HepG2 (cell line): ENCODE measurements around the gene SLC2A5. TPM values are rescaled to one million over a fixed set of nuclear protein-coding genes. Genes with fewer than 3 reads are reported as not detected.

ENCODE experiments used
- ATF6 ChIP-seq: sonication (generic); formaldehyde crosslinking; conservative IDR thresholded peaks from 2 replicates; pipeline ENCODE4 v1.4.0; 2020; ENCODE audit warnings: missing genetic modification reagents
- BCL6 ChIP-seq: IDR thresholded peaks from 2 replicates; pipeline ENCODE4 v1.6.1; 2016; ENCODE audit warnings: missing genetic modification reagents, missing compliant biosample characterization
- CHCHD3 ChIP-seq: sonication (generic); formaldehyde crosslinking; IDR thresholded peaks from 2 replicates; pipeline ENCODE4 v1.8.0; 2022; ENCODE audit warnings: mild to moderate bottlenecking, missing genetic modification reagents, moderate library complexity
- E2F5 ChIP-seq: sonication (generic); formaldehyde crosslinking; conservative IDR thresholded peaks from 2 replicates; pipeline ENCODE4 v1.4.0; 2020; ENCODE audit warnings: missing genetic modification reagents
- GABPB1 ChIP-seq: IDR thresholded peaks from 2 replicates; pipeline ENCODE4 v1.6.1; 2016; ENCODE audit warnings: mild to moderate bottlenecking, missing genetic modification reagents, moderate library complexity, missing compliant biosample characterization
- HDAC6 ChIP-seq: fragments of 200-600 bp; sonication (generic); IDR thresholded peaks from 2 replicates; pipeline ENCODE4 v1.7.0; 2017; ENCODE audit warnings: mild to moderate bottlenecking, antibody characterized with exemption, low read length, low read depth
- HMGXB4 ChIP-seq, 2 experiments: sonication (generic) in 1 of 2; formaldehyde crosslinking in 1 of 2; IDR thresholded peaks; 2 replicates each; pipeline versions ENCODE4 v1.4.0 to v1.6.1; 2018 to 2020; ENCODE audit warnings: missing genetic modification reagents in 2 of 2, borderline replicate concordance in 1 of 2, low read depth in 1 of 2, mild to moderate bottlenecking in 1 of 2, missing biosample characterization in 1 of 2
- JUND ChIP-seq: sonication (generic); formaldehyde crosslinking; IDR thresholded peaks from 2 replicates; pipeline ENCODE4 v1.8.0; 2022; ENCODE audit warnings: mild to moderate bottlenecking, missing genetic modification reagents
- MIER3 ChIP-seq: IDR thresholded peaks from 2 replicates; pipeline ENCODE4 v1.6.1; 2016; ENCODE audit warnings: missing compliant biosample characterization, borderline replicate concordance
- NFATC3 ChIP-seq: sonication (generic); formaldehyde crosslinking; IDR thresholded peaks from 2 replicates; pipeline ENCODE4 v1.5.1; 2020; ENCODE audit warnings: mild to moderate bottlenecking, missing genetic modification reagents
- NFYC ChIP-seq: IDR thresholded peaks from 2 replicates; pipeline ENCODE4 v1.6.1; 2016; ENCODE audit warnings: missing genetic modification reagents, missing compliant biosample characterization
- SP140L ChIP-seq: sonication (generic); formaldehyde crosslinking; IDR thresholded peaks from 2 replicates; pipeline ENCODE4 v1.4.0; 2020; ENCODE audit warnings: missing genetic modification reagents, borderline replicate concordance
- THAP11 ChIP-seq: IDR thresholded peaks from 2 replicates; pipeline ENCODE4 v1.6.1; 2016; ENCODE audit warnings: missing biosample characterization, missing genetic modification reagents
- ZNF430 ChIP-seq: sonication (generic); formaldehyde crosslinking; IDR thresholded peaks from 2 replicates; pipeline ENCODE4 v1.9.0; 2021; ENCODE audit warnings: mild to moderate bottlenecking, missing genetic modification reagents
- ZNF513 ChIP-seq: sonication (generic); formaldehyde crosslinking; conservative IDR thresholded peaks from 2 replicates; pipeline ENCODE4 v1.5.0; 2020; ENCODE audit warnings: missing genetic modification reagents
- ZNF546 ChIP-seq: sonication (generic); formaldehyde crosslinking; conservative IDR thresholded peaks from 2 replicates; pipeline ENCODE4 v1.8.1; 2023; ENCODE audit warnings: mild to moderate bottlenecking, missing genetic modification reagents
- ZNF580 ChIP-seq: IDR thresholded peaks from 2 replicates; pipeline ENCODE4 v1.6.1; 2016; ENCODE audit warnings: low read depth, borderline replicate concordance
- ZNF839 ChIP-seq: sonication (generic); formaldehyde crosslinking; IDR thresholded peaks from 2 replicates; pipeline ENCODE4 v1.4.0; 2020; ENCODE audit warnings: missing genetic modification reagents, mild to moderate bottlenecking, borderline replicate concordance
- polyA plus RNA-seq, 8 experiments: library from polyadenylated mRNA; depleted of rRNA in 3 of 8; stranded (reverse) in 7 of 8; unstranded in 1 of 8; fragments of >200 nt; fragmentation: Illumina TruSeq in 4 of 8; extraction: Trizol in 4 of 8; gene quantifications; 2 replicates each; pipeline versions ENCODE4 v1.2.1 to v1.2.3, GENCODE V29; 2011 to 2016; ENCODE audit warnings: low read depth in 4 of 8, missing spikeins in 1 of 8, mixed read lengths in 1 of 8; ENCODE audit not compliant: insufficient read depth in 1 of 8
- total RNA-seq, 5 experiments: library from RNA; depleted of rRNA; stranded (reverse); fragments of >200 nt; fragmentation: Illumina TruSeq; extraction: Trizol; gene quantifications; 2 replicates each; pipeline ENCODE4 v1.2.3, GENCODE V29; 2016; ENCODE audit warnings: low read depth in 1 of 5
- TF ChIP-seq, protein P1 (sequence below): sonication (generic); formaldehyde crosslinking; IDR thresholded peaks from 2 replicates; pipeline ENCODE4 v1.8.0; 2022; ENCODE audit warnings: missing genetic modification reagents, mild to moderate bottlenecking, borderline replicate concordance
- TF ChIP-seq, protein P2 (sequence below): sonication (generic); formaldehyde crosslinking; IDR thresholded peaks from 2 replicates; pipeline ENCODE4 v1.8.0; 2022; ENCODE audit warnings: missing genetic modification reagents, low read depth, mild to moderate bottlenecking, borderline replicate concordance

SLC2A5 gene
- total and polyA plus RNA-seq, 2 of the 13 experiments (the other 11 are each of a cell fraction or from before 2014, with no cell fraction given), result 0.04 to 0.54 TPM

GRCh38 chr1:9100471-9101043, 31.1 kb upstream of the SLC2A5 start (continued):
- TF ChIP-seq ZNF580 (peak; percentile 26; the same call in 1 of the 2 replicates), ZNF430 (CRISPR knock-in tag) (peak; percentile 39; the same call in 1 of the 2 replicates), HMGXB4 (CRISPR knock-in tag; IDR thresholded peaks at IDR 0.05; ENCODE audit: borderline replicate concordance in 1 of 2, low read depth in 1 of 2) (peak in 1 of 2 experiments; percentile 33; a peak in 2 of 4 replicates), NFYC (CRISPR knock-in tag) (no peak), THAP11 (CRISPR knock-in tag) (peak; percentile 37; the same call in 1 of the 2 replicates), GABPB1 (no peak), NFATC3 (CRISPR knock-in tag) (no peak), ZNF513 (CRISPR knock-in tag) (no peak), HDAC6 (no peak), ZNF546 (CRISPR knock-in tag) (no peak), JUND (CRISPR knock-in tag) (no peak), ZNF839 (no peak), MIER3 (CRISPR knock-in tag) (no peak), SP140L (CRISPR knock-in tag) (no peak), E2F5 (no peak), ATF6 (CRISPR knock-in tag) (no peak), BCL6 (peak; percentile 98), CHCHD3 (CRISPR knock-in tag) (no peak)
- TF ChIP-seq, protein P1, sequence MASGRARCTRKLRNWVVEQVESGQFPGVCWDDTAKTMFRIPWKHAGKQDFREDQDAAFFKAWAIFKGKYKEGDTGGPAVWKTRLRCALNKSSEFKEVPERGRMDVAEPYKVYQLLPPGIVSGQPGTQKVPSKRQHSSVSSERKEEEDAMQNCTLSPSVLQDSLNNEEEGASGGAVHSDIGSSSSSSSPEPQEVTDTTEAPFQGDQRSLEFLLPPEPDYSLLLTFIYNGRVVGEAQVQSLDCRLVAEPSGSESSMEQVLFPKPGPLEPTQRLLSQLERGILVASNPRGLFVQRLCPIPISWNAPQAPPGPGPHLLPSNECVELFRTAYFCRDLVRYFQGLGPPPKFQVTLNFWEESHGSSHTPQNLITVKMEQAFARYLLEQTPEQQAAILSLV (CRISPR knock-in tag), result no peak
- TF ChIP-seq, protein P2, sequence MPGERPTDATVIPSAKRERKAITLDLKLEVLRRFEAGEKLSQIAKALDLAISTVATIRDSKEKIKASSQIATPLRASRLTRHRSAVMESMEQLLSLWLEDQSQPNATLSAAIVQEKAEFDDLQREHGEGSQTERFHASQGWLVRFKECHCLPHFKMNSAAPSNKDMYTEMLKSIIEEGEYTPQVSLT, result no peak
